HepG2 (cell line): Measurements from ENCODE around the gene TREML4. TPM values are rescaled to one million over a fixed set of nuclear protein-coding genes. Genes with fewer than 3 reads are reported as not detected.
A peak's percentile ranks its signal among the peaks of the same experiment; 100 is the strongest.

ENCODE experiments used
- ATAC-seq: fragments of 200-7000 bp; cut with Tn5 transposase; 3 replicates; pipeline ENCODE4 v1.9.1; 2020; ENCODE audit warnings: mild to moderate bottlenecking, moderate library complexity
- BruUV-seq: library from RNA; stranded (reverse); fragments of 400-500 nt; replicated peaks from 2 replicates; lab custom pipeline; 2021; lab: Mats Ljungman, UMichigan
- CTCF ChIA-PET: fragments of 300-600 bp; formaldehyde crosslinking; extraction: SDS; loops from one replicate; lab custom pipeline; 2021; ENCODE audit warnings: low total read pairs, inconsistent platforms, low intra/inter-chr PET ratio; lab: Yijun Ruan, JAX
- POLR2A ChIA-PET: fragments of 350-600 bp; sonication (Branson Sonifier 250); formaldehyde crosslinking; loops from one replicate; lab custom pipeline; 2020; ENCODE audit warnings: antibody characterized with exemption, inconsistent platforms; lab: Yijun Ruan, JAX
- DNase-seq: peaks from one replicate; pipeline ENCODE4 v3.0.0-alpha.2; 2015; ENCODE audit warnings: low spot score
- FAIRE-seq: peaks from 3 replicates; lab custom pipeline; 2011; peaks lifted over from hg19 to GRCh38; lab: Jason Lieb, UNC
- H2AFZ ChIP-seq: one replicate; pipeline ENCODE4 v1.6.1; 2011; ENCODE audit warnings: low read length, inconsistent platforms
- H3K27ac ChIP-seq: fragments of 300-600 bp; 3 replicates; pipeline ENCODE4 v1.8.0; 2011; ENCODE audit warnings: mixed run types, mild to moderate bottlenecking, mixed read lengths, low read length, inconsistent platforms; ENCODE audit not compliant: insufficient read depth; ENCODE audit errors: extremely low read length
- H3K27me3 ChIP-seq, 2 experiments: fragments of 200-600 bp in 1 of 2; 2 replicates in 1 of 2; 3 replicates in 1 of 2; pipeline versions ENCODE4 v1.6.0 to v1.8.0; 2011; ENCODE audit warnings: low read length in 2 of 2, mild to moderate bottlenecking in 2 of 2, moderate library complexity in 2 of 2, inconsistent platforms in 1 of 2; ENCODE audit not compliant: insufficient read depth in 2 of 2, control insufficient read depth in 1 of 2
- H3K36me3 ChIP-seq, 2 experiments: fragments of 200-600 bp in 1 of 2; replicated peaks in 1 of 2; 2 replicates in 1 of 2; 3 replicates in 1 of 2; pipeline versions ENCODE4 v1.5.1 to v1.8.0; 2011; ENCODE audit warnings: low read length in 2 of 2, inconsistent platforms in 1 of 2; ENCODE audit not compliant: insufficient read depth in 2 of 2, control insufficient read depth in 1 of 2
- H3K4me1 ChIP-seq: 2 replicates; pipeline ENCODE4 v1.5.1; 2012; ENCODE audit warnings: low read length, inconsistent platforms; ENCODE audit not compliant: insufficient read depth
- H3K4me2 ChIP-seq: 2 replicates; pipeline ENCODE4 v1.6.0; 2011; ENCODE audit warnings: low read depth, low read length, inconsistent platforms
- H3K4me3 ChIP-seq, 3 experiments: fragments of 200-600 bp in 1 of 3; sonication (generic), shearing (Covaris generic) in 1 of 3; replicated peaks in 1 of 3; 2 replicates each; pipeline ENCODE4 v1.5.1; 2011 to 2016; ENCODE audit warnings: low read length in 3 of 3, inconsistent platforms in 2 of 3, low read depth in 2 of 3, mild to moderate bottlenecking in 2 of 3, control low read depth in 1 of 3, mixed read lengths in 1 of 3; ENCODE audit not compliant: insufficient read depth in 1 of 3
- H3K79me2 ChIP-seq: one replicate; pipeline ENCODE4 v1.6.1; 2011; ENCODE audit warnings: low read length, inconsistent platforms; ENCODE audit not compliant: insufficient read depth
- H3K9ac ChIP-seq: 2 replicates; pipeline ENCODE4 v1.6.0; 2011; ENCODE audit warnings: mild to moderate bottlenecking, low read depth, low read length, inconsistent platforms; ENCODE audit not compliant: insufficient read depth
- H3K9me3 ChIP-seq: 2 replicates; pipeline ENCODE4 v1.5.1; 2012; ENCODE audit warnings: mild to moderate bottlenecking, low read length
- H4K20me1 ChIP-seq: 2 replicates; pipeline ENCODE4 v1.6.0; 2011; ENCODE audit warnings: inconsistent platforms, mild to moderate bottlenecking, low read length, moderate library complexity; ENCODE audit not compliant: insufficient read depth
- AHR ChIP-seq: IDR thresholded peaks from 2 replicates; pipeline ENCODE4 v1.6.1; 2018; ENCODE audit warnings: missing genetic modification reagents, missing compliant biosample characterization
- ATRX ChIP-seq: sonication (generic); formaldehyde crosslinking; IDR thresholded peaks from 2 replicates; pipeline ENCODE4 v1.4.0; 2020; ENCODE audit warnings: missing genetic modification reagents, borderline replicate concordance
- IRF1 ChIP-seq: sonication (generic); formaldehyde crosslinking; IDR thresholded peaks from 2 replicates; pipeline ENCODE4 v1.4.0; 2020; ENCODE audit warnings: low read depth, mild to moderate bottlenecking, missing genetic modification reagents
- LCORL ChIP-seq, 2 experiments: fragments of 450-650 bp in 1 of 2; sonication (generic) in 1 of 2; formaldehyde crosslinking in 1 of 2; IDR thresholded peaks; 2 replicates each; pipeline versions ENCODE4 v1.5.0 to v1.6.1; 2017 to 2020; ENCODE audit warnings: antibody characterized with exemption in 1 of 2, missing genetic modification reagents in 1 of 2
- MTERF4 ChIP-seq: sonication (generic); formaldehyde crosslinking; IDR thresholded peaks from 2 replicates; pipeline ENCODE4 v1.8.0; 2023; ENCODE audit warnings: mild to moderate bottlenecking, missing genetic modification reagents
- NRL ChIP-seq: sonication (generic); formaldehyde crosslinking; IDR thresholded peaks from 2 replicates; pipeline ENCODE4 v1.5.0; 2020; ENCODE audit warnings: missing genetic modification reagents, mild to moderate bottlenecking, moderate library complexity, borderline replicate concordance
- PAF1 ChIP-seq: IDR thresholded peaks from 2 replicates; pipeline ENCODE4 v1.6.1; 2016; ENCODE audit warnings: missing genetic modification reagents, missing compliant biosample characterization
- PHF8 ChIP-seq: sonication (generic); formaldehyde crosslinking; IDR thresholded peaks from 2 replicates; pipeline ENCODE4 v1.5.0; 2020; ENCODE audit warnings: missing genetic modification reagents
- RBFOX2 ChIP-seq: fragments of 200-400 bp; formaldehyde crosslinking; IDR thresholded peaks from 2 replicates; pipeline ENCODE4 v1.6.1; 2017; ENCODE audit warnings: low read depth, mild to moderate bottlenecking, low read length
- RBM22 ChIP-seq: fragments of 200-400 bp; formaldehyde crosslinking; optimal IDR thresholded peaks from 2 replicates; pipeline ENCODE3; 2017; ENCODE audit warnings: mild to moderate bottlenecking, low read length, moderate library complexity
- ZNF10 ChIP-seq: sonication (generic); formaldehyde crosslinking; IDR thresholded peaks from 2 replicates; pipeline ENCODE4 v1.4.0; 2020; ENCODE audit warnings: mild to moderate bottlenecking, low read depth, missing genetic modification reagents, borderline replicate concordance
- ZNF446 ChIP-seq: sonication (generic); formaldehyde crosslinking; IDR thresholded peaks from 2 replicates; pipeline ENCODE4 v1.5.0; 2020; ENCODE audit warnings: mild to moderate bottlenecking, missing genetic modification reagents
- in situ Hi-C: cut with HindIII; loops from 2 replicates; pipeline ENCODE4 v1.10.0; 2017; ENCODE audit warnings: low pct_unique_long_range_greater_than_20kb; ENCODE audit not compliant: extremely low pct_ligation_motif_present
- intact Hi-C: fragments of 100-400 bp; cut with micrococcal nuclease; formaldehyde crosslinking; loops from one replicate; pipeline ENCODE4 v1.10.0; 2022; ENCODE audit not compliant: unreplicated experiment
- polyA plus RNA-seq, 8 experiments: library from polyadenylated mRNA; depleted of rRNA in 3 of 8; stranded (reverse) in 7 of 8; unstranded in 1 of 8; fragments of >200 nt; fragmentation: Illumina TruSeq in 4 of 8; extraction: Trizol in 4 of 8; gene quantifications; 2 replicates each; pipeline versions ENCODE4 v1.2.1 to v1.2.3, GENCODE V29; 2011 to 2016; ENCODE audit warnings: low read depth in 4 of 8, missing spikeins in 1 of 8, mixed read lengths in 1 of 8; ENCODE audit not compliant: insufficient read depth in 1 of 8
- total RNA-seq, 5 experiments: library from RNA; depleted of rRNA; stranded (reverse); fragments of >200 nt; fragmentation: Illumina TruSeq; extraction: Trizol; gene quantifications; 2 replicates each; pipeline ENCODE4 v1.2.3, GENCODE V29; 2016; ENCODE audit warnings: low read depth in 1 of 5
- TF ChIP-seq, protein P1 (sequence below): sonication (generic); formaldehyde crosslinking; IDR thresholded peaks from 2 replicates; pipeline ENCODE4 v1.4.0; 2020; ENCODE audit warnings: missing genetic modification reagents, borderline replicate concordance

Gene TREML4
- total and polyA plus RNA-seq, 2 of the 13 experiments (the other 11 are each of a cell fraction or from before 2014, with no cell fraction given): not detected

GRCh38 chr6:41266541-41266940 is 38.4 kb downstream of the TREML4 start:
- ChIA-PET POLR2A (no interaction called here), CTCF (no interaction called here)
- no peak for DNase-seq
- Histone ChIP-seq H3K9me3 (peaks cover 15% of the 10 kb centered on the region), H3K27ac (no peak overlapping the region), H3K9ac (no peak overlapping the region), H3K79me2 (no peaks in the 10 kb centered on the region), H3K4me2 (no peak overlapping the region), H3K4me3 (no peak overlapping the region), H3K4me1 (no peaks in the 10 kb centered on the region), H4K20me1 (no peaks in the 10 kb centered on the region), H2AFZ (no peak overlapping the region), H3K27me3 (peaks cover 0 to 6% of the 10 kb centered on the region in 2 experiments; a peak in 1 of 5 replicates), H3K36me3 (no peaks in the 10 kb centered on the region)
- intact Hi-C loops: no loop called here
- FAIRE-seq: no peak
- ATAC-seq: no peak
- in situ Hi-C loops: no loop called here
- no peak for TF ChIP-seq RBFOX2
- TF ChIP-seq LCORL (IDR thresholded peaks at IDR 0.05): peak; percentile 84
- TF ChIP-seq LCORL (CRISPR knock-in tag; IDR thresholded peaks at IDR 0.05): no peak
- no TSS peak for BruUV-seq

DNA sequence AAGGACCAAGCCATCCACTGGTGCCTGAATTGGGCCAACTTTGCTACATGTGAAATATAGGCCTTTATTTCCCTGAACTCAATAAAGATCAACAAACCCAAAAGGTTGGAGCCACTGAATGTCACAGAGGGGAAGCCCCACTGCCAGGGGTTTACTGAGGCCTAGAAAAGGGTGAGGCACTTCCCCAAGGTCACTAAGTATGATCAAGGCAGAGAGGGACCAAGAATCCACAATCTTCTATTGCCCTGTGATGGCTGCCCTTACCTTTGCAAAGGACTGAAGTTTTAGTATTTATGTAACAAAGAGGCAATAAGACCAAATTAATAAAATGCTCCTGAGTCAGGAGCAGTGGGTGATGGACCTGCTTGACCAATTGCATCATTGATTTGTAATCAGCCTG is 40.3 kb downstream of the TREML4 start:
- Histone ChIP-seq H3K4me3 (no peak overlapping the region), H3K9me3 (peaks cover 2% of the 10 kb centered on the region; the same call in 1 of the 2 replicates), H3K27me3 (peaks cover 0 to 15% of the 10 kb centered on the region in 2 experiments; a peak in 1 of 5 replicates), H3K79me2 (no peaks in the 10 kb centered on the region), H3K36me3 (no peaks in the 10 kb centered on the region), H4K20me1 (no peaks in the 10 kb centered on the region), H2AFZ (no peak overlapping the region), H3K4me1 (no peaks in the 10 kb centered on the region), H3K4me2 (no peak overlapping the region), H3K9ac (no peak overlapping the region), H3K27ac (no peak overlapping the region)
- intact Hi-C loops: no loop called here
- BruUV-seq: no TSS peak
- ChIA-PET CTCF (no interaction called here), POLR2A (no interaction called here)
- FAIRE-seq (no peak), ATAC-seq (no peak), DNase-seq (no peak)
- in situ Hi-C loops: no loop called here
- TF ChIP-seq ZNF446 (CRISPR knock-in tag): no peak
- TF ChIP-seq NRL: no peak
- no peak for TF ChIP-seq IRF1 (CRISPR knock-in tag)
- TF ChIP-seq ATRX (CRISPR knock-in tag): no peak
- no peak for TF ChIP-seq PAF1 (CRISPR knock-in tag)
- TF ChIP-seq, protein P1, sequence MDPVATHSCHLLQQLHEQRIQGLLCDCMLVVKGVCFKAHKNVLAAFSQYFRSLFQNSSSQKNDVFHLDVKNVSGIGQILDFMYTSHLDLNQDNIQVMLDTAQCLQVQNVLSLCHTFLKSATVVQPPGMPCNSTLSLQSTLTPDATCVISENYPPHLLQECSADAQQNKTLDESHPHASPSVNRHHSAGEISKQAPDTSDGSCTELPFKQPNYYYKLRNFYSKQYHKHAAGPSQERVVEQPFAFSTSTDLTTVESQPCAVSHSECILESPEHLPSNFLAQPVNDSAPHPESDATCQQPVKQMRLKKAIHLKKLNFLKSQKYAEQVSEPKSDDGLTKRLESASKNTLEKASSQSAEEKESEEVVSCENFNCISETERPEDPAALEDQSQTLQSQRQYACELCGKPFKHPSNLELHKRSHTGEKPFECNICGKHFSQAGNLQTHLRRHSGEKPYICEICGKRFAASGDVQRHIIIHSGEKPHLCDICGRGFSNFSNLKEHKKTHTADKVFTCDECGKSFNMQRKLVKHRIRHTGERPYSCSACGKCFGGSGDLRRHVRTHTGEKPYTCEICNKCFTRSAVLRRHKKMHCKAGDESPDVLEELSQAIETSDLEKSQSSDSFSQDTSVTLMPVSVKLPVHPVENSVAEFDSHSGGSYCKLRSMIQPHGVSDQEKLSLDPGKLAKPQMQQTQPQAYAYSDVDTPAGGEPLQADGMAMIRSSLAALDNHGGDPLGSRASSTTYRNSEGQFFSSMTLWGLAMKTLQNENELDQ: no peak
- TF ChIP-seq PHF8 (CRISPR knock-in tag): no peak
- TF ChIP-seq RBM22: no peak
- TF ChIP-seq ZNF10: no peak
- TF ChIP-seq MTERF4 (CRISPR knock-in tag): no peak
- TF ChIP-seq AHR (CRISPR knock-in tag): no peak
